Measurements from ENCODE around the gene SH3RF3. TPM values are rescaled to one million over a fixed set of nuclear protein-coding genes. Genes with fewer than 3 reads are reported as not detected.

Gene SH3RF3
- total and polyA plus RNA-seq, 2 donors (not counting 1 experiment from before 2014, with no cell fraction given), result 8.3 to 10.1 TPM

DNA sequence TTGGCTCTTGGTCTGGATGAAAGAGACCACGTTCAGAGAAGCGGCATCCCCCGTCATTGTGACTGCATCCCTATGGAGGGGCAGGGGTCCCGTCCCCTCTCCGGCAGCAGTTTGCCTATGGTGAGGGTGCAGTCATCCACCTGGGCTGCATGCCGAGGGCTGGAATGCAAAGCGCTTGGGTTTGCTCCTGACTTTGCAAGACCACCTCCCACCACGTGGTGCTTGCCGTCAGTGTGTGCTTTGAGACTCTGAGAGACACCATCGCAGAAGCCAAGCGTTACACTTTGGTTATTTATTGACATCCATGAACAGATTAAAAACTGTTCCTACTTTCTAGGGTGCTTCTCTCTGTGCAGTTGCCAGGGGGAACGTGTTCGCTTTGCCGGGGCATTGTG, 59.5 kb downstream of the SH3RF3 start:
- H2AFZ ChIP-seq (ENCODE audit: low read length), result no peak overlapping the region
- H4K20me1 ChIP-seq (ENCODE audit: control insufficient read depth, extremely low read depth, insufficient read depth, low read length), result no peaks in the 10 kb centered on the region
- H3K4me2 ChIP-seq (ENCODE audit: extremely low read depth, insufficient read depth, low read length), result no peak overlapping the region
- H3K4me1 ChIP-seq (ENCODE audit: control insufficient read depth, extremely low read depth, insufficient read depth, low read length), result peaks cover 19% of the 10 kb centered on the region
- no peak for DNase-seq (ENCODE audit: low read depth in 2 of 2)
- H3K36me3 ChIP-seq (ENCODE audit: control insufficient read depth, insufficient read depth, low read length), result no peaks in the 10 kb centered on the region
- no peak overlapping the region for H3K9ac ChIP-seq (ENCODE audit: insufficient read depth, low read length)
- H3K9me3 ChIP-seq (ENCODE audit: control insufficient read depth, insufficient read depth, low read depth, low read length), result no peaks in the 10 kb centered on the region
- H3K4me3 ChIP-seq (replicated peaks in 1 of 4; ENCODE audit: control extremely low read depth in 1 of 4, insufficient read depth in 1 of 4, low read depth in 3 of 4, low read length in 4 of 4), result no peak overlapping the region
- H3K27me3 ChIP-seq (ENCODE audit: control insufficient read depth, insufficient read depth, low read length), result no peaks in the 10 kb centered on the region
- peaks cover 43% of the 10 kb centered on the region for H3K79me2 ChIP-seq (ENCODE audit: control insufficient read depth, insufficient read depth, low read length)
- no peak for TF ChIP-seq CTCF (conservative IDR thresholded peaks at IDR 0.05 in 1 of 2, IDR thresholded peaks at IDR 0.05 in 1 of 2; ENCODE audit: low read depth in 1 of 2, low read length in 2 of 2)
- TF ChIP-seq EZH2 (IDR thresholded peaks at IDR 0.05; ENCODE audit: low read length, missing control alignments), result no peak
- no peak overlapping the region for H3K27ac ChIP-seq (ENCODE audit: insufficient read depth, low read length)

GRCh38 chr2:109188898-109189297, 59.9 kb downstream of the SH3RF3 start:
- no peaks in the 10 kb centered on the region for H4K20me1 ChIP-seq (ENCODE audit: control insufficient read depth, extremely low read depth, insufficient read depth, low read length)
- H3K27ac ChIP-seq (ENCODE audit: insufficient read depth, low read length), result no peak overlapping the region
- H3K4me2 ChIP-seq (ENCODE audit: extremely low read depth, insufficient read depth, low read length), result no peak overlapping the region
- TF ChIP-seq EZH2 (IDR thresholded peaks at IDR 0.05; ENCODE audit: low read length, missing control alignments) (no peak), CTCF (conservative IDR thresholded peaks at IDR 0.05 in 1 of 2, IDR thresholded peaks at IDR 0.05 in 1 of 2; ENCODE audit: low read depth in 1 of 2, low read length in 2 of 2) (no peak)
- no peaks in the 10 kb centered on the region for H3K27me3 ChIP-seq (ENCODE audit: control insufficient read depth, insufficient read depth, low read length)
- no peak for DNase-seq (ENCODE audit: low read depth in 2 of 2)
- H3K9ac ChIP-seq (ENCODE audit: insufficient read depth, low read length), result no peak overlapping the region
- no peak overlapping the region for H3K4me3 ChIP-seq (replicated peaks in 1 of 4; ENCODE audit: control extremely low read depth in 1 of 4, insufficient read depth in 1 of 4, low read depth in 3 of 4, low read length in 4 of 4)
- peaks cover 42% of the 10 kb centered on the region for H3K79me2 ChIP-seq (ENCODE audit: control insufficient read depth, insufficient read depth, low read length)
- peaks cover 19% of the 10 kb centered on the region for H3K4me1 ChIP-seq (ENCODE audit: control insufficient read depth, extremely low read depth, insufficient read depth, low read length)
- H3K9me3 ChIP-seq (ENCODE audit: control insufficient read depth, insufficient read depth, low read depth, low read length), result no peaks in the 10 kb centered on the region
- H3K36me3 ChIP-seq (ENCODE audit: control insufficient read depth, insufficient read depth, low read length), result no peaks in the 10 kb centered on the region
- H2AFZ ChIP-seq (ENCODE audit: low read length), result no peak overlapping the region

GRCh38 chr2:109189751-109190150, 60.7 kb downstream of the SH3RF3 start:
- H3K36me3 ChIP-seq (ENCODE audit: control insufficient read depth, insufficient read depth, low read length), result no peaks in the 10 kb centered on the region
- H4K20me1 ChIP-seq (ENCODE audit: control insufficient read depth, extremely low read depth, insufficient read depth, low read length), result no peaks in the 10 kb centered on the region
- TF ChIP-seq CTCF (conservative IDR thresholded peaks at IDR 0.05 in 1 of 2, IDR thresholded peaks at IDR 0.05 in 1 of 2; ENCODE audit: low read depth in 1 of 2, low read length in 2 of 2) (no peak), EZH2 (IDR thresholded peaks at IDR 0.05; ENCODE audit: low read length, missing control alignments) (no peak)
- peaks cover 17% of the 10 kb centered on the region for H3K4me1 ChIP-seq (ENCODE audit: control insufficient read depth, extremely low read depth, insufficient read depth, low read length)
- H3K79me2 ChIP-seq (ENCODE audit: control insufficient read depth, insufficient read depth, low read length), result peaks cover 41% of the 10 kb centered on the region
- H3K4me2 ChIP-seq (ENCODE audit: extremely low read depth, insufficient read depth, low read length), result no peak overlapping the region
- H3K9me3 ChIP-seq (ENCODE audit: control insufficient read depth, insufficient read depth, low read depth, low read length), result no peaks in the 10 kb centered on the region
- H3K27ac ChIP-seq (ENCODE audit: insufficient read depth, low read length), result no peak overlapping the region
- no peak for DNase-seq (ENCODE audit: low read depth in 2 of 2)
- no peak overlapping the region for H2AFZ ChIP-seq (ENCODE audit: low read length)
- no peak overlapping the region for H3K4me3 ChIP-seq (replicated peaks in 1 of 4; ENCODE audit: control extremely low read depth in 1 of 4, insufficient read depth in 1 of 4, low read depth in 3 of 4, low read length in 4 of 4)
- no peaks in the 10 kb centered on the region for H3K27me3 ChIP-seq (ENCODE audit: control insufficient read depth, insufficient read depth, low read length)
- no peak overlapping the region for H3K9ac ChIP-seq (ENCODE audit: insufficient read depth, low read length)

Data from fibroblast of lung (primary cell).